ENCODE data around the gene PTPRU. TPM values are rescaled to one million over a fixed set of nuclear protein-coding genes. Genes with fewer than 3 reads are reported as not detected.
A peak's percentile ranks its signal among the peaks of the same experiment; 100 is the strongest.

PTPRU gene
- polyA plus RNA-seq, 2 of the 4 experiments (the other 2 are of a cell fraction): 5.7 to 6.1 TPM

DNA sequence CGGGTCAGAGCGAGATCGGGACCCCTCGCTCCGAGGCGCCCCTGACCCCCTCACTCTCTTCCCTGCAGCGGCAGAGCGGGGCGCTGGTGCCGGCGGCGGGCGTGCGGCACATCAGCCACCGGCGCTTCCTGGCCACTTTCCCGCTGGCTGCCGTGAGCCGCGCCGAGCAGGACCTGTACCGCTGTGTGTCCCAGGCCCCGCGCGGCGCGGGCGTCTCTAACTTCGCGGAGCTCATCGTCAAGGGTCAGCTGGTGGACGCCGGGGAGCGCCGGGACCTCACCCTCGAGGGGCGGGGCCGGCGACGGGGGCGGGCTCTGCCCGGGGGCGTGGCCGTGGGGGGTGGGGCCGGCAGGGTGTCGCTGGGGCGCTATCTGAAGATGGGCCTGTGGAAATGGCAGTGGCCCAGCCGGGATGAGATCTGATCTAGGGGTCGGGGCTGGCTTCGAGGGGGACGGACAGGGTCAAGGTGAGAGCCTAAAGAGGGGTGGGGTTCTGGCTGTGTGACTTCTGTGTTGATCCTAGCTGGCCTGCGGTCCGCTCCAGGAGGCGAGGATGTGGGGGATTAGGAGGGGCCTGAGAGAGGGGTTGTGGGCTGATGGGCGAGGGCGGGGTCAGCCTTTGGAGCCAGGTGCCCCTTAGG is 23.6 kb downstream of the PTPRU start:
- 96% methylated on average over 25 of the region's 56 CpGs for WGBS (ENCODE audit: missing lambda C conversion rate)
- Histone ChIP-seq H3K4me2 (no peak overlapping the region), H3K9me3 (no peaks in the 10 kb centered on the region), H3K4me1 (peaks cover 28% of the 10 kb centered on the region), H3K27ac (no peak overlapping the region), H3K4me3 (no peak overlapping the region)
- ATAC-seq (no peak), FAIRE-seq (no peak), DNase-seq (ENCODE audit: low read depth in 1 of 2, low spot score in 1 of 2) (no peak)
- POLR2A ChIA-PET: no interaction called here
- CTCF ChIA-PET: no interaction called here
- TF ChIP-seq NFE2L2 (conservative IDR thresholded peaks at IDR 0.05; ENCODE audit: low read length) (no peak), FOSL2 (IDR thresholded peaks at IDR 0.05) (no peak), FOSL2 (CRISPR knock-in tag; IDR thresholded peaks at IDR 0.05) (no peak), BCL3 (IDR thresholded peaks at IDR 0.05) (no peak)

DNA sequence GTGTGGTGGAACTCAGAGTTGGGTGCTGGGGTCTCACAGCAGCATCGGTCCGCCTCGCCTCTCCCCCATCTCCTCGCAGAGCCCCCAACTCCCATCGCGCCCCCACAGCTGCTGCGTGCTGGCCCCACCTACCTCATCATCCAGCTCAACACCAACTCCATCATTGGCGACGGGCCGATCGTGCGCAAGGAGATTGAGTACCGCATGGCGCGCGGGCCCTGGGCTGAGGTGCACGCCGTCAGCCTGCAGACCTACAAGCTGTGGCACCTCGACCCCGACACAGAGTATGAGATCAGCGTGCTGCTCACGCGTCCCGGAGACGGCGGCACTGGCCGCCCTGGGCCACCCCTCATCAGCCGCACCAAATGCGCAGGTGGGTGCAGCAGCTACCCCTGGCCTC is 24.2 kb downstream of the PTPRU start:
- TF ChIP-seq, protein P1, sequence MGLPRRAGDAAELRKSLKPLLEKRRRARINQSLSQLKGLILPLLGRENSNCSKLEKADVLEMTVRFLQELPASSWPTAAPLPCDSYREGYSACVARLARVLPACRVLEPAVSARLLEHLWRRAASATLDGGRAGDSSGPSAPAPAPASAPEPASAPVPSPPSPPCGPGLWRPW (IDR thresholded peaks at IDR 0.05): no peak
- TF ChIP-seq HDAC2 (IDR thresholded peaks at IDR 0.05) (no peak), RNF2 (IDR thresholded peaks at IDR 0.05; ENCODE audit: borderline replicate concordance, low read depth) (no peak), FOSL2 (IDR thresholded peaks at IDR 0.05) (no peak), FOSL2 (CRISPR knock-in tag; IDR thresholded peaks at IDR 0.05) (no peak), HOXA7 (CRISPR knock-in tag; IDR thresholded peaks at IDR 0.05) (no peak)
- Histone ChIP-seq H3K4me2 (no peak overlapping the region), H3K4me3 (no peak overlapping the region), H3K9me3 (no peaks in the 10 kb centered on the region), H3K4me1 (peaks cover 33% of the 10 kb centered on the region), H3K27ac (no peak overlapping the region)
- ATAC-seq (no peak), DNase-seq (ENCODE audit: low read depth in 1 of 2, low spot score in 1 of 2) (no peak), FAIRE-seq (no peak)
- ChIA-PET POLR2A (no interaction called here), CTCF (interaction anchor here (0.7 to 1.2 kb wide), 2 partner anchors 11 to 15 kb away, joined by 3 read pairs; no protein-coding TSS in a partner anchor)
- WGBS (ENCODE audit: missing lambda C conversion rate): 94% methylated on average over 19 of the region's 29 CpGs

GRCh38 chr1:29264773-29265389 is 28.6 kb downstream of the PTPRU start:
- Histone ChIP-seq H3K4me2 (no peak overlapping the region), H3K4me3 (no peak overlapping the region), H3K4me1 (peaks cover 8% of the 10 kb centered on the region; the same call in 1 of the 3 replicates), H3K9me3 (no peaks in the 10 kb centered on the region), H3K27ac (no peak overlapping the region)
- no peak for FAIRE-seq
- ChIA-PET CTCF (no interaction called here), POLR2A (no interaction called here)
- no peak for ATAC-seq
- 67% methylated on average over 4 of the region's 4 CpGs for WGBS (ENCODE audit: missing lambda C conversion rate)
- TF ChIP-seq FOSL2 (IDR thresholded peaks at IDR 0.05) (no peak), FOSL2 (CRISPR knock-in tag; IDR thresholded peaks at IDR 0.05) (peak; percentile 21; the same call in 1 of the 2 replicates), CHD4 (IDR thresholded peaks at IDR 0.05; ENCODE audit: borderline replicate concordance) (no peak)
- DNase-seq (ENCODE audit: low read depth in 1 of 2, low spot score in 1 of 2): no peak

DNA sequence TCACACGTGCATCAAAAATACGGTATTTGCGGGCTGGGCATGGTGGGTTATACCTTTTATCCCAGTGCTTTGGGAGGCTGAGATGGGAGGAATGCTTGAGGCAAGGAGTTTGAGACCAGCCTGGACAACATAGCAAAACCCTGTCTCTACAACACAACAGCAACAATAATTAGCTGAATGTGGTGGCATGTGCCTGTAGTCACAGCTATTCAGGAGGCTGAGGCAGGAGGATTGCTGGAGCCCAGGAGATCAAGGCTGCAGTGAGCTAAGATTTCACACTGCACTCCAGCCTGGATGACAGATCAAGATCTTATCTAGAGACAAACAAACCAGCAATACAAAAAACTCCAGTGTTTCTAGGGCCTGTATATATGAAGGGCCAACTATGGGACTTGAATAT is 30.6 kb downstream of the PTPRU start:
- Histone ChIP-seq H3K4me3 (no peak overlapping the region), H3K4me2 (no peak overlapping the region), H3K9me3 (no peaks in the 10 kb centered on the region), H3K27ac (no peak overlapping the region; a peak in 1 of 6 replicates), H3K4me1 (peaks cover 25% of the 10 kb centered on the region)
- WGBS (ENCODE audit: missing lambda C conversion rate): 93% methylated on average over 3 of the region's 3 CpGs
- FAIRE-seq (no peak), ATAC-seq (no peak), DNase-seq (ENCODE audit: low read depth in 1 of 2, low spot score in 1 of 2) (no peak)
- CTCF ChIA-PET: no interaction called here
- POLR2A ChIA-PET: no interaction called here
- TF ChIP-seq, protein P2, sequence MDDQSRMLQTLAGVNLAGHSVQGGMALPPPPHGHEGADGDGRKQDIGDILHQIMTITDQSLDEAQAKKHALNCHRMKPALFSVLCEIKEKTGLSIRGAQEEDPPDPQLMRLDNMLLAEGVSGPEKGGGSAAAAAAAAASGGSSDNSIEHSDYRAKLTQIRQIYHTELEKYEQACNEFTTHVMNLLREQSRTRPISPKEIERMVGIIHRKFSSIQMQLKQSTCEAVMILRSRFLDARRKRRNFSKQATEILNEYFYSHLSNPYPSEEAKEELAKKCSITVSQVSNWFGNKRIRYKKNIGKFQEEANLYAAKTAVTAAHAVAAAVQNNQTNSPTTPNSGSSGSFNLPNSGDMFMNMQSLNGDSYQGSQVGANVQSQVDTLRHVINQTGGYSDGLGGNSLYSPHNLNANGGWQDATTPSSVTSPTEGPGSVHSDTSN (IDR thresholded peaks at IDR 0.05): no peak
- TF ChIP-seq CEBPB (IDR thresholded peaks at IDR 0.05): no peak
- no peak for TF ChIP-seq ZNF302 (CRISPR knock-in tag; IDR thresholded peaks at IDR 0.05)
- TF ChIP-seq MAZ (IDR thresholded peaks at IDR 0.05; ENCODE audit: borderline replicate concordance, low read depth, low read length): no peak
- TF ChIP-seq, protein P3, sequence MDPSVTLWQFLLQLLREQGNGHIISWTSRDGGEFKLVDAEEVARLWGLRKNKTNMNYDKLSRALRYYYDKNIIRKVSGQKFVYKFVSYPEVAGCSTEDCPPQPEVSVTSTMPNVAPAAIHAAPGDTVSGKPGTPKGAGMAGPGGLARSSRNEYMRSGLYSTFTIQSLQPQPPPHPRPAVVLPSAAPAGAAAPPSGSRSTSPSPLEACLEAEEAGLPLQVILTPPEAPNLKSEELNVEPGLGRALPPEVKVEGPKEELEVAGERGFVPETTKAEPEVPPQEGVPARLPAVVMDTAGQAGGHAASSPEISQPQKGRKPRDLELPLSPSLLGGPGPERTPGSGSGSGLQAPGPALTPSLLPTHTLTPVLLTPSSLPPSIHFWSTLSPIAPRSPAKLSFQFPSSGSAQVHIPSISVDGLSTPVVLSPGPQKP (IDR thresholded peaks at IDR 0.05; ENCODE audit: low read depth, low read length): no peak
- no peak for TF ChIP-seq POLR2A (IDR thresholded peaks at IDR 0.05; ENCODE audit: low read length)
- TF ChIP-seq RARB (CRISPR knock-in tag; IDR thresholded peaks at IDR 0.05): no peak
- TF ChIP-seq HDAC2 (IDR thresholded peaks at IDR 0.05): no peak
- TF ChIP-seq JUN (IDR thresholded peaks at IDR 0.05): no peak
- TF ChIP-seq, protein P4, sequence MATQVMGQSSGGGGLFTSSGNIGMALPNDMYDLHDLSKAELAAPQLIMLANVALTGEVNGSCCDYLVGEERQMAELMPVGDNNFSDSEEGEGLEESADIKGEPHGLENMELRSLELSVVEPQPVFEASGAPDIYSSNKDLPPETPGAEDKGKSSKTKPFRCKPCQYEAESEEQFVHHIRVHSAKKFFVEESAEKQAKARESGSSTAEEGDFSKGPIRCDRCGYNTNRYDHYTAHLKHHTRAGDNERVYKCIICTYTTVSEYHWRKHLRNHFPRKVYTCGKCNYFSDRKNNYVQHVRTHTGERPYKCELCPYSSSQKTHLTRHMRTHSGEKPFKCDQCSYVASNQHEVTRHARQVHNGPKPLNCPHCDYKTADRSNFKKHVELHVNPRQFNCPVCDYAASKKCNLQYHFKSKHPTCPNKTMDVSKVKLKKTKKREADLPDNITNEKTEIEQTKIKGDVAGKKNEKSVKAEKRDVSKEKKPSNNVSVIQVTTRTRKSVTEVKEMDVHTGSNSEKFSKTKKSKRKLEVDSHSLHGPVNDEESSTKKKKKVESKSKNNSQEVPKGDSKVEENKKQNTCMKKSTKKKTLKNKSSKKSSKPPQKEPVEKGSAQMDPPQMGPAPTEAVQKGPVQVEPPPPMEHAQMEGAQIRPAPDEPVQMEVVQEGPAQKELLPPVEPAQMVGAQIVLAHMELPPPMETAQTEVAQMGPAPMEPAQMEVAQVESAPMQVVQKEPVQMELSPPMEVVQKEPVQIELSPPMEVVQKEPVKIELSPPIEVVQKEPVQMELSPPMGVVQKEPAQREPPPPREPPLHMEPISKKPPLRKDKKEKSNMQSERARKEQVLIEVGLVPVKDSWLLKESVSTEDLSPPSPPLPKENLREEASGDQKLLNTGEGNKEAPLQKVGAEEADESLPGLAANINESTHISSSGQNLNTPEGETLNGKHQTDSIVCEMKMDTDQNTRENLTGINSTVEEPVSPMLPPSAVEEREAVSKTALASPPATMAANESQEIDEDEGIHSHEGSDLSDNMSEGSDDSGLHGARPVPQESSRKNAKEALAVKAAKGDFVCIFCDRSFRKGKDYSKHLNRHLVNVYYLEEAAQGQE (IDR thresholded peaks at IDR 0.05): no peak
- no peak for TF ChIP-seq JUNB (IDR thresholded peaks at IDR 0.05)
- no peak for TF ChIP-seq SREBF2 (IDR thresholded peaks at IDR 0.05)
- no peak for TF ChIP-seq POLR2AphosphoS2 (conservative IDR thresholded peaks at IDR 0.05; ENCODE audit: low read length)
- no peak for TF ChIP-seq CBX2 (IDR thresholded peaks at IDR 0.05; ENCODE audit: borderline replicate concordance, low read depth)
